Measurements from ENCODE around the gene MSI2.

The MSI2 gene

DNA sequence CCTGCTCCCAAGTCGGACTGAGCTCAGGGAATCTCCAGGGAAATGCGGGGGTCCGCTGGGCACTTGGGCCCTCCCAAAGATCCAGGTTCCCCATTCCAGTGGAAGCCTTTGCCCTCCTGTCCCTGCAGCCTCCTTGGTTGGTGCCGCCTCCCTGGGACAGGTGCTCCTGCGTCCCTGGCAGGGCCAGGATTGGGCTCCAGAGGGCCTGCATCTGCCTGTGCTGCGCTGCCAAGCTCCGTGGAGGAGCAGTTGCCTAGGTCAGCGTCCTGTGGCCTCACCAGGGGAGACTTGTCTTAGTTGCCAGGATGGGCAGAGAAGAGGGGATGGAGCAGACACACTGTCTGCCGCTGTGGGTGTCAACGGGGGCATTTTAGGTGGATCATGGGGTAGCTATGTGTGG lies 67.1 kb downstream of the MSI2 start:
- Histone ChIP-seq H3K79me1 (ENCODE audit: low read length) (no peaks in the 10 kb centered on the region), H2BK5ac (ENCODE audit: low read depth, low read length, poor library complexity) (no peak overlapping the region), H2AK5ac (ENCODE audit: low read length) (no peak overlapping the region), H3K18ac (ENCODE audit: low read length) (no peak overlapping the region), H3K4me3 (ENCODE audit: low read depth, low read length) (no peak overlapping the region), H4K8ac (ENCODE audit: low read depth, low read length) (no peak overlapping the region), H3K14ac (ENCODE audit: low read length) (no peak overlapping the region), H3K4ac (ENCODE audit: low read depth, low read length) (no peak overlapping the region), H3K36me3 (ENCODE audit: control insufficient read depth in 1 of 2, insufficient read depth in 2 of 2, low read length in 2 of 2) (peaks cover 16 to 21% of the 10 kb centered on the region in 2 experiments), H3K79me2 (ENCODE audit: control insufficient read depth, insufficient read depth, low read length, poor library complexity) (no peaks in the 10 kb centered on the region), H2BK12ac (ENCODE audit: low read length) (no peak overlapping the region), H4K91ac (ENCODE audit: low read depth, low read length) (no peak overlapping the region), H3K9me3 (ENCODE audit: insufficient read depth, low read depth, low read length) (no peaks in the 10 kb centered on the region), H3K27ac (ENCODE audit: low read depth, low read length) (no peak overlapping the region), H4K12ac (ENCODE audit: low read depth, low read length) (no peak overlapping the region), H2AFZ (ENCODE audit: insufficient read depth, low read length, poor library complexity) (no peak overlapping the region), H3K9ac (ENCODE audit: low read length) (no peak overlapping the region), H3K23ac (ENCODE audit: low read length) (no peak overlapping the region), H2BK120ac (ENCODE audit: insufficient read depth, low read length, poor library complexity) (no peak overlapping the region), H3K4me2 (ENCODE audit: low read length) (no peak overlapping the region), H3K4me1 (ENCODE audit: control insufficient read depth in 1 of 2, insufficient read depth in 2 of 2, low read length in 2 of 2) (no peaks in the 10 kb centered on the region), H3K27me3 (ENCODE audit: insufficient read depth, low read length) (no peaks in the 10 kb centered on the region)
- WGBS (ENCODE audit: extremely low coverage, insufficient coverage, insufficient read length) = no CpG with 5 or more reads among the region's 10 CpGs
- no peak for DNase-seq

- Histone ChIP-seq H3K4me1 (ENCODE audit: control insufficient read depth in 1 of 2, insufficient read depth in 2 of 2, low read length in 2 of 2) (no peaks in the 10 kb centered on the region), H3K23ac (ENCODE audit: low read length) (no peak overlapping the region), H2AFZ (ENCODE audit: insufficient read depth, low read length, poor library complexity) (no peak overlapping the region), H3K4me3 (ENCODE audit: low read depth, low read length) (no peak overlapping the region), H3K79me2 (ENCODE audit: control insufficient read depth, insufficient read depth, low read length, poor library complexity) (no peaks in the 10 kb centered on the region), H3K9me3 (ENCODE audit: insufficient read depth, low read depth, low read length) (no peaks in the 10 kb centered on the region), H3K4me2 (ENCODE audit: low read length) (no peak overlapping the region), H3K9ac (ENCODE audit: low read length) (no peak overlapping the region), H3K18ac (ENCODE audit: low read length) (no peak overlapping the region), H2BK120ac (ENCODE audit: insufficient read depth, low read length, poor library complexity) (no peak overlapping the region), H4K12ac (ENCODE audit: low read depth, low read length) (no peak overlapping the region), H2BK5ac (ENCODE audit: low read depth, low read length, poor library complexity) (no peak overlapping the region), H2AK5ac (ENCODE audit: low read length) (no peak overlapping the region), H3K36me3 (ENCODE audit: control insufficient read depth in 1 of 2, insufficient read depth in 2 of 2, low read length in 2 of 2) (peaks cover 11 to 19% of the 10 kb centered on the region in 2 experiments), H4K91ac (ENCODE audit: low read depth, low read length) (no peak overlapping the region), H2BK12ac (ENCODE audit: low read length) (no peak overlapping the region), H3K79me1 (ENCODE audit: low read length) (no peaks in the 10 kb centered on the region), H3K4ac (ENCODE audit: low read depth, low read length) (no peak overlapping the region), H4K8ac (ENCODE audit: low read depth, low read length) (no peak overlapping the region), H3K27me3 (ENCODE audit: insufficient read depth, low read length) (no peaks in the 10 kb centered on the region), H3K27ac (ENCODE audit: low read depth, low read length) (no peak overlapping the region), H3K14ac (ENCODE audit: low read length) (no peak overlapping the region)
- WGBS (ENCODE audit: extremely low coverage, insufficient coverage, insufficient read length) = no CpG with 5 or more reads among the region's 13 CpGs
- no peak for DNase-seq
These were observed 67.7 kb downstream of the MSI2 start for GRCh38 chr17:57324060-57324459.

DNA sequence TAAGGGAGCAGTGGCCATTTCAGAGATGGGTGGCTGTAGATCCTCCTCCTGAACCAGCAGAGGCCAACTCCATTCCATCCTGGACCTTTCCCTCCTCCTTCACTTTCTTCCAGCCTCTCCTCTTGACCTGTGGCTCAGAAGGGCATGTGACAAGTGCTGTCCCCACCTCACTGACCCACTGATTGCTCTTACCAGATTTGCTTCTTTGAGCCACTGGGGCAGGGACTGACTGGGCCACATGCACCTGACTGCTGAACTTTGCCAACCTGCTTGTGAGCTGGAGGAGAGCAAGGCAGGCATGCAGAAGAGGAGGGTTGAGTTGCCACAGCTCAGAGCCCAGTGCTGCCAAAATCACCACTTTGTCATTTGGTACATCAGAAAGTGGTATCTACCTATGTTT lies 68.3 kb downstream of the MSI2 start:
- Histone ChIP-seq H3K18ac (ENCODE audit: low read length) (no peak overlapping the region), H3K79me1 (ENCODE audit: low read length) (no peaks in the 10 kb centered on the region), H3K27me3 (ENCODE audit: insufficient read depth, low read length) (no peaks in the 10 kb centered on the region), H2BK5ac (ENCODE audit: low read depth, low read length, poor library complexity) (no peak overlapping the region), H2BK120ac (ENCODE audit: insufficient read depth, low read length, poor library complexity) (no peak overlapping the region), H3K79me2 (ENCODE audit: control insufficient read depth, insufficient read depth, low read length, poor library complexity) (no peaks in the 10 kb centered on the region), H3K27ac (ENCODE audit: low read depth, low read length) (no peak overlapping the region), H4K8ac (ENCODE audit: low read depth, low read length) (no peak overlapping the region), H3K4ac (ENCODE audit: low read depth, low read length) (no peak overlapping the region), H2BK12ac (ENCODE audit: low read length) (no peak overlapping the region), H3K9ac (ENCODE audit: low read length) (no peak overlapping the region), H3K36me3 (ENCODE audit: control insufficient read depth in 1 of 2, insufficient read depth in 2 of 2, low read length in 2 of 2) (peaks cover 10 to 19% of the 10 kb centered on the region in 2 experiments), H4K91ac (ENCODE audit: low read depth, low read length) (no peak overlapping the region), H2AK5ac (ENCODE audit: low read length) (no peak overlapping the region), H2AFZ (ENCODE audit: insufficient read depth, low read length, poor library complexity) (no peak overlapping the region), H3K9me3 (ENCODE audit: insufficient read depth, low read depth, low read length) (no peaks in the 10 kb centered on the region), H3K4me1 (ENCODE audit: control insufficient read depth in 1 of 2, insufficient read depth in 2 of 2, low read length in 2 of 2) (no peaks in the 10 kb centered on the region), H3K4me2 (ENCODE audit: low read length) (no peak overlapping the region), H3K14ac (ENCODE audit: low read length) (no peak overlapping the region), H3K4me3 (ENCODE audit: low read depth, low read length) (no peak overlapping the region), H4K12ac (ENCODE audit: low read depth, low read length) (no peak overlapping the region), H3K23ac (ENCODE audit: low read length) (no peak overlapping the region)
- DNase-seq = no peak

DNA sequence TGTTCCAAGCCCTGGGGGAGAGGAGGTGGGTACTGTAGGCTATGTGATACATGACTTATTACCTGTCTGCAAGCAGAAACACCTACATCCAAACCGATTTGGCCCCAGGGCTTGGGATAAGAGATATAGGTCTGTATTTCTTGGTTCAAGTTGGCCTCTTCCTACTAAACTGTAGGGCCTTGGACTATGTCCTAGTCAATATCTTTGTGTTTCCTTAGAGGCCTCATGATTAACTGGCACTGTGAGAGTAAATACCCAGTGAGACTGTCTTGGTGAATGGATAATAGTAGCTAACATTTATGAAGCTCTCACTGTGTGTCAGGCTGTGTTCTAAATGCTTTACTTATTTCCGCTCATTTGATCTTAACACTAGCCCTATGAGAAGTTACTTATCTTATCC lies 70.0 kb downstream of the MSI2 start:
- Histone ChIP-seq H4K12ac (ENCODE audit: low read depth, low read length) (no peak overlapping the region), H3K9ac (ENCODE audit: low read length) (no peak overlapping the region), H3K4me2 (ENCODE audit: low read length) (no peak overlapping the region), H3K4ac (ENCODE audit: low read depth, low read length) (no peak overlapping the region), H2BK120ac (ENCODE audit: insufficient read depth, low read length, poor library complexity) (no peak overlapping the region), H3K4me3 (ENCODE audit: low read depth, low read length) (no peak overlapping the region), H2AFZ (ENCODE audit: insufficient read depth, low read length, poor library complexity) (no peak overlapping the region), H3K18ac (ENCODE audit: low read length) (no peak overlapping the region), H3K9me3 (ENCODE audit: insufficient read depth, low read depth, low read length) (no peaks in the 10 kb centered on the region), H3K36me3 (ENCODE audit: control insufficient read depth in 1 of 2, insufficient read depth in 2 of 2, low read length in 2 of 2) (peaks cover 13 to 20% of the 10 kb centered on the region in 2 experiments), H3K14ac (ENCODE audit: low read length) (no peak overlapping the region), H2BK12ac (ENCODE audit: low read length) (no peak overlapping the region), H4K8ac (ENCODE audit: low read depth, low read length) (no peak overlapping the region), H3K27ac (ENCODE audit: low read depth, low read length) (no peak overlapping the region), H4K91ac (ENCODE audit: low read depth, low read length) (no peak overlapping the region), H3K27me3 (ENCODE audit: insufficient read depth, low read length) (no peaks in the 10 kb centered on the region), H3K4me1 (ENCODE audit: control insufficient read depth in 1 of 2, insufficient read depth in 2 of 2, low read length in 2 of 2) (no peaks in the 10 kb centered on the region), H2BK5ac (ENCODE audit: low read depth, low read length, poor library complexity) (no peak overlapping the region), H3K79me2 (ENCODE audit: control insufficient read depth, insufficient read depth, low read length, poor library complexity) (no peaks in the 10 kb centered on the region), H2AK5ac (ENCODE audit: low read length) (no peak overlapping the region), H3K79me1 (ENCODE audit: low read length) (no peaks in the 10 kb centered on the region), H3K23ac (ENCODE audit: low read length) (no peak overlapping the region)
- no CpG with 5 or more reads among the region's 2 CpGs for WGBS (ENCODE audit: extremely low coverage, insufficient coverage, insufficient read length)
- DNase-seq = no peak
